ENCODE measurements around the gene C2orf15.

The C2orf15 gene

GRCh38 chr2:99150706-99151105 is 9.2 kb downstream of the C2orf15 start:
- DNase-seq (ENCODE audit: low read depth in 1 of 2, low spot score in 1 of 2): no peak
- in situ Hi-C loops (cut with HindIII; ENCODE audit: low pct_unique_long_range_greater_than_20kb, low sequenced_read_pairs): no loop called here
- TF ChIP-seq JUND (IDR thresholded peaks at IDR 0.05; ENCODE audit: low read depth): no peak

- in situ Hi-C loops (cut with HindIII; ENCODE audit: low pct_unique_long_range_greater_than_20kb, low sequenced_read_pairs): no loop called here
- DNase-seq (ENCODE audit: low read depth in 1 of 2, low spot score in 1 of 2): no peak
- no peak for TF ChIP-seq JUND (IDR thresholded peaks at IDR 0.05; ENCODE audit: low read depth)
Observed at GRCh38 chr2:99152199-99152895, 10.8 kb downstream of the C2orf15 start.

- no peak for DNase-seq (ENCODE audit: low read depth in 1 of 2, low spot score in 1 of 2)
- in situ Hi-C loops (cut with HindIII; ENCODE audit: low pct_unique_long_range_greater_than_20kb, low sequenced_read_pairs): no loop called here
- no peak for TF ChIP-seq JUND (IDR thresholded peaks at IDR 0.05; ENCODE audit: low read depth)
Observed at GRCh38 chr2:99153921-99154604, 12.6 kb downstream of the C2orf15 start.

GRCh38 chr2:99154643-99155536 is 13.4 kb downstream of the C2orf15 start, which contains the start of the genes LIPT1 and TSGA10:
TSS of gene LIPT1 (plus strand) at chr2:99154967. CDS start at chr2:99161958, 6,991 bp downstream.
TSS of gene TSGA10 (minus strand) at chr2:99154942. CDS start at chr2:99109439, 45,503 bp downstream.
- peak; percentile 79 to 88 for DNase-seq (ENCODE audit: low read depth in 1 of 2, low spot score in 1 of 2)
- in situ Hi-C loops (cut with HindIII; ENCODE audit: low pct_unique_long_range_greater_than_20kb, low sequenced_read_pairs): no loop called here
- no peak for TF ChIP-seq JUND (IDR thresholded peaks at IDR 0.05; ENCODE audit: low read depth)

GRCh38 chr2:99156891-99157290 is 15.4 kb downstream of the C2orf15 start:
- no peak for TF ChIP-seq JUND (IDR thresholded peaks at IDR 0.05; ENCODE audit: low read depth)
- DNase-seq (ENCODE audit: low read depth in 1 of 2, low spot score in 1 of 2): no peak
- in situ Hi-C loops (cut with HindIII; ENCODE audit: low pct_unique_long_range_greater_than_20kb, low sequenced_read_pairs): no loop called here

GRCh38 chr2:99158599-99158998 is 17.1 kb downstream of the C2orf15 start:
- DNase-seq (ENCODE audit: low read depth in 1 of 2, low spot score in 1 of 2): no peak
- no peak for TF ChIP-seq JUND (IDR thresholded peaks at IDR 0.05; ENCODE audit: low read depth)
- in situ Hi-C loops (cut with HindIII; ENCODE audit: low pct_unique_long_range_greater_than_20kb, low sequenced_read_pairs): no loop called here

GRCh38 chr2:99159594-99159993 is 18.1 kb downstream of the C2orf15 start:
- in situ Hi-C loops (cut with HindIII; ENCODE audit: low pct_unique_long_range_greater_than_20kb, low sequenced_read_pairs): no loop called here
- no peak for TF ChIP-seq JUND (IDR thresholded peaks at IDR 0.05; ENCODE audit: low read depth)
- DNase-seq (ENCODE audit: low read depth in 1 of 2, low spot score in 1 of 2): no peak

- TF ChIP-seq JUND (IDR thresholded peaks at IDR 0.05; ENCODE audit: low read depth): no peak
- no peak for DNase-seq (ENCODE audit: low read depth in 1 of 2, low spot score in 1 of 2)
- in situ Hi-C loops (cut with HindIII; ENCODE audit: low pct_unique_long_range_greater_than_20kb, low sequenced_read_pairs): no loop called here
Observed at GRCh38 chr2:99166218-99166617, 24.7 kb downstream of the C2orf15 start.

GRCh38 chr2:99169534-99169933 is 28.0 kb downstream of the C2orf15 start:
- in situ Hi-C loops (cut with HindIII; ENCODE audit: low pct_unique_long_range_greater_than_20kb, low sequenced_read_pairs): no loop called here
- no peak for DNase-seq (ENCODE audit: low read depth in 1 of 2, low spot score in 1 of 2)
- TF ChIP-seq JUND (IDR thresholded peaks at IDR 0.05; ENCODE audit: low read depth): no peak

- in situ Hi-C loops (cut with HindIII; ENCODE audit: low pct_unique_long_range_greater_than_20kb, low sequenced_read_pairs): no loop called here
- TF ChIP-seq JUND (IDR thresholded peaks at IDR 0.05; ENCODE audit: low read depth): no peak
- no peak for DNase-seq (ENCODE audit: low read depth in 1 of 2, low spot score in 1 of 2)
Observed at GRCh38 chr2:99171377-99172140, 30.1 kb downstream of the C2orf15 start.

GRCh38 chr2:99180755-99181623 is 39.5 kb downstream of the C2orf15 start, which contains the start of the genes MITD1 and MRPL30:
TSS of gene MITD1 (minus strand) at chr2:99181058. CDS start at chr2:99180981, 77 bp downstream.
TSS of gene MRPL30 (plus strand) at chr2:99181184. CDS start at chr2:99186204, 5,020 bp downstream.
- in situ Hi-C loops (cut with HindIII; ENCODE audit: low pct_unique_long_range_greater_than_20kb, low sequenced_read_pairs): no loop called here
- peak; percentile 39 to 95 for DNase-seq (ENCODE audit: low read depth in 1 of 2, low spot score in 1 of 2)
- TF ChIP-seq JUND (IDR thresholded peaks at IDR 0.05; ENCODE audit: low read depth): no peak
